ENCODE results near the gene BPIFB3. TPM values are rescaled to one million over a fixed set of nuclear protein-coding genes. Genes with fewer than 3 reads are reported as not detected.

The BPIFB3 gene
- total and polyA plus RNA-seq, 2 of the 13 experiments (the other 11 are each of a cell fraction or from before 2014, with no cell fraction given), result 0.09 TPM; not detected in 1

- ChIA-PET POLR2A (interaction anchor here (2.5 kb wide), 1 partner anchor 19 kb away, joined by 8 read pairs; the partner anchor contains the start of gene BPIFB2), CTCF (ENCODE audit: low intra/inter-chr PET ratio, low total read pairs) (no interaction called here)
- Histone ChIP-seq H2AFZ (ENCODE audit: low read length) (no peak overlapping the region), H3K4me3 (replicated peaks in 1 of 3; ENCODE audit: insufficient read depth in 1 of 3, low read depth in 2 of 3, low read length in 3 of 3) (no peak overlapping the region), H3K9ac (ENCODE audit: insufficient read depth, low read depth, low read length) (no peak overlapping the region), H3K4me1 (ENCODE audit: insufficient read depth, low read length) (peaks cover 20% of the 10 kb centered on the region), H3K4me2 (ENCODE audit: low read depth, low read length) (no peak overlapping the region), H3K27ac (ENCODE audit: extremely low read length, insufficient read depth, low read length) (no peak overlapping the region), H3K9me3 (ENCODE audit: low read length) (no peaks in the 10 kb centered on the region), H3K79me2 (ENCODE audit: insufficient read depth, low read length) (no peaks in the 10 kb centered on the region), H3K36me3 (replicated peaks in 1 of 2; ENCODE audit: control insufficient read depth in 1 of 2, insufficient read depth in 2 of 2, low read length in 2 of 2) (peaks cover 12 to 28% of the 10 kb centered on the region in 2 experiments), H3K27me3 (ENCODE audit: control insufficient read depth in 1 of 2, insufficient read depth in 2 of 2, low read length in 2 of 2) (peaks cover 0 to 15% of the 10 kb centered on the region in 2 experiments; a peak in 2 of 5 replicates), H4K20me1 (ENCODE audit: insufficient read depth, low read length) (peaks cover 27% of the 10 kb centered on the region; the same call in 1 of the 2 replicates)
- WGBS (ENCODE audit: low lambda C conversion rate), result 66% methylated on average over 9 of the region's 9 CpGs
- TSS peak; percentile 46 for BruUV-seq (replicated peaks)
- FAIRE-seq (no peak), ATAC-seq (no peak), DNase-seq (ENCODE audit: low spot score) (no peak)
- in situ Hi-C loops (cut with HindIII; ENCODE audit: extremely low pct_ligation_motif_present, low pct_unique_long_range_greater_than_20kb) (no loop called here), intact Hi-C loops (cut with micrococcal nuclease; ENCODE audit: unreplicated experiment) (no loop called here)
- TF ChIP-seq NFYC (CRISPR knock-in tag; IDR thresholded peaks at IDR 0.05) (no peak), ZFP36L1 (CRISPR knock-in tag; IDR thresholded peaks at IDR 0.05) (no peak), NFYB (CRISPR knock-in tag; IDR thresholded peaks at IDR 0.05) (no peak), SMC3 (IDR thresholded peaks at IDR 0.05; ENCODE audit: low read length) (no peak), GFI1 (CRISPR knock-in tag; IDR thresholded peaks at IDR 0.05; ENCODE audit: borderline replicate concordance) (no peak), HOXA5 (CRISPR knock-in tag; IDR thresholded peaks at IDR 0.05) (no peak), ZNF761 (CRISPR knock-in tag; conservative IDR thresholded peaks at IDR 0.05) (no peak), HDAC6 (IDR thresholded peaks at IDR 0.05; ENCODE audit: low read depth, low read length) (no peak), ZFP82 (CRISPR knock-in tag; IDR thresholded peaks at IDR 0.05; ENCODE audit: borderline replicate concordance) (no peak), SYNCRIP (IDR thresholded peaks at IDR 0.05; ENCODE audit: insufficient read depth, low read depth, low read length) (no peak), ELK4 (CRISPR knock-in tag; IDR thresholded peaks at IDR 0.05; ENCODE audit: borderline replicate concordance) (no peak), SP140L (CRISPR knock-in tag; IDR thresholded peaks at IDR 0.05; ENCODE audit: borderline replicate concordance) (no peak), ZBTB8A (CRISPR knock-in tag; IDR thresholded peaks at IDR 0.05; ENCODE audit: borderline replicate concordance, low read depth) (no peak), KLF15 (CRISPR knock-in tag; IDR thresholded peaks at IDR 0.05; ENCODE audit: borderline replicate concordance) (no peak), ZNF317 (CRISPR knock-in tag; IDR thresholded peaks at IDR 0.05) (no peak), ZNF569 (CRISPR knock-in tag; IDR thresholded peaks at IDR 0.05; ENCODE audit: borderline replicate concordance) (no peak)
- TF ChIP-seq, protein P1, sequence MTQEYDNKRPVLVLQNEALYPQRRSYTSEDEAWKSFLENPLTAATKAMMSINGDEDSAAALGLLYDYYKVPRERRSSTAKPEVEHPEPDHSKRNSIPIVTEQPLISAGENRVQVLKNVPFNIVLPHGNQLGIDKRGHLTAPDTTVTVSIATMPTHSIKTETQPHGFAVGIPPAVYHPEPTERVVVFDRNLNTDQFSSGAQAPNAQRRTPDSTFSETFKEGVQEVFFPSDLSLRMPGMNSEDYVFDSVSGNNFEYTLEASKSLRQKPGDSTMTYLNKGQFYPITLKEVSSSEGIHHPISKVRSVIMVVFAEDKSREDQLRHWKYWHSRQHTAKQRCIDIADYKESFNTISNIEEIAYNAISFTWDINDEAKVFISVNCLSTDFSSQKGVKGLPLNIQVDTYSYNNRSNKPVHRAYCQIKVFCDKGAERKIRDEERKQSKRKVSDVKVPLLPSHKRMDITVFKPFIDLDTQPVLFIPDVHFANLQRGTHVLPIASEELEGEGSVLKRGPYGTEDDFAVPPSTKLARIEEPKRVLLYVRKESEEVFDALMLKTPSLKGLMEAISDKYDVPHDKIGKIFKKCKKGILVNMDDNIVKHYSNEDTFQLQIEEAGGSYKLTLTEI (CRISPR knock-in tag; conservative IDR thresholded peaks at IDR 0.05), result no peak
- TF ChIP-seq, protein P2, sequence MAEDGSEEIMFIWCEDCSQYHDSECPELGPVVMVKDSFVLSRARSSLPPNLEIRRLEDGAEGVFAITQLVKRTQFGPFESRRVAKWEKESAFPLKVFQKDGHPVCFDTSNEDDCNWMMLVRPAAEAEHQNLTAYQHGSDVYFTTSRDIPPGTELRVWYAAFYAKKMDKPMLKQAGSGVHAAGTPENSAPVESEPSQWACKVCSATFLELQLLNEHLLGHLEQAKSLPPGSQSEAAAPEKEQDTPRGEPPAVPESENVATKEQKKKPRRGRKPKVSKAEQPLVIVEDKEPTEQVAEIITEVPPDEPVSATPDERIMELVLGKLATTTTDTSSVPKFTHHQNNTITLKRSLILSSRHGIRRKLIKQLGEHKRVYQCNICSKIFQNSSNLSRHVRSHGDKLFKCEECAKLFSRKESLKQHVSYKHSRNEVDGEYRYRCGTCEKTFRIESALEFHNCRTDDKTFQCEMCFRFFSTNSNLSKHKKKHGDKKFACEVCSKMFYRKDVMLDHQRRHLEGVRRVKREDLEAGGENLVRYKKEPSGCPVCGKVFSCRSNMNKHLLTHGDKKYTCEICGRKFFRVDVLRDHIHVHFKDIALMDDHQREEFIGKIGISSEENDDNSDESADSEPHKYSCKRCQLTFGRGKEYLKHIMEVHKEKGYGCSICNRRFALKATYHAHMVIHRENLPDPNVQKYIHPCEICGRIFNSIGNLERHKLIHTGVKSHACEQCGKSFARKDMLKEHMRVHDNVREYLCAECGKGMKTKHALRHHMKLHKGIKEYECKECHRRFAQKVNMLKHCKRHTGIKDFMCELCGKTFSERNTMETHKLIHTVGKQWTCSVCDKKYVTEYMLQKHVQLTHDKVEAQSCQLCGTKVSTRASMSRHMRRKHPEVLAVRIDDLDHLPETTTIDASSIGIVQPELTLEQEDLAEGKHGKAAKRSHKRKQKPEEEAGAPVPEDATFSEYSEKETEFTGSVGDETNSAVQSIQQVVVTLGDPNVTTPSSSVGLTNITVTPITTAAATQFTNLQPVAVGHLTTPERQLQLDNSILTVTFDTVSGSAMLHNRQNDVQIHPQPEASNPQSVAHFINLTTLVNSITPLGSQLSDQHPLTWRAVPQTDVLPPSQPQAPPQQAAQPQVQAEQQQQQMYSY (CRISPR knock-in tag; IDR thresholded peaks at IDR 0.05), result no peak
Measured at GRCh38 chr20:33025318-33025876, 28.3 kb upstream of the BPIFB3 start.
